Measurements from ENCODE around the gene AATK. TPM values are rescaled to one million over a fixed set of nuclear protein-coding genes. Genes with fewer than 3 reads are reported as not detected.

The AATK gene
- polyA plus RNA-seq, 1 donor (not counting 4 experiments of a cell fraction or from before 2014, with no cell fraction given) = 0.16 TPM

DNA sequence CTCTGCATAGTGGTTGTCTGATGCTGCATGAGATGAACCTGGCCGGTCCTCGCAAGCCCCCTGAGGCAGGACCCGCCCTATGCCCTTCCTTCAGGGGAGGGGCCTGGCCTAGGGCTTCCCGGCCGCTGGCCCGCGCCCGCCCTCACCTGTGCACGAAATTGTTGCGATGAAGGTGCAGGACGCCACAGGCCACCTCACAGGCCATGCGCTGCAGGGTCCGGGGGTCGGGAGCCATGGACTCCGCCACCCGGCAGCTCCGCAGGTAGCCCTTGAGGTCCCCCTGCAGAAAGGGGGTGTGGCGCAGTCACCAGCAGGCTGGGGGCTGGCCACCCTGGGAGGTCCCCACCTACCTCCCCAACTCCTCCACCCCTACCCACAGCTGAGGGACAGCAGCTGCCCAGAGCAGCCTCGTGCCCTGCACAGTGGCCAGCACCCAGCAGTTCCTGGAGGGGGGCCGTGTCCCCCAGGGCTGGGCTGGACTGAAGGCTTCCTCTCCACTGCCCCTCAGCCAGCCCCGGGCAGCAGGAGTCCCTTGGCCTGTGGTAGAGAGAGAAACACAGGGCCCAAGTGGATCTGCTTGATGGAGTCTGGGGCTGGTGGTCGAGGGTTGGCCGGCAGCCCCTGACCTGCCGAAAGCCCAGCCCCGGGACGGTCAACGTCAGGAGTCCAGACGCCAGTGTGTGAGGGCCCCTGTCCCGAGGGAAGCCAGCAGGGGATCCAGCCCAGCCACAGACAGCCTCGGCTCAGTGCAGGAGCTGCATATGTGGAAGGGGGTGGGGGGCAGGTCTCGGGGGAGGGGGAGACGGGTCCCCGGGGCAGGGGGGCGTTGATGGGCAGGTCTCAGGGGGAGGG lies 39.5 kb downstream of the AATK start:
- FAIRE-seq (no peak), DNase-seq (ENCODE audit: low read depth, low spot score) (no peak)
- no peaks in the 10 kb centered on the region for H4K20me1 ChIP-seq (ENCODE audit: control insufficient read depth, extremely low read depth, insufficient read depth, low read length)
- H3K9ac ChIP-seq (ENCODE audit: control insufficient read depth, extremely low read depth, insufficient read depth, low read length) = no peak overlapping the region
- H3K9me1 ChIP-seq (ENCODE audit: control insufficient read depth, extremely low read depth, insufficient read depth, low read length) = no peaks in the 10 kb centered on the region
- no peak overlapping the region for H3K27ac ChIP-seq (ENCODE audit: control insufficient read depth, insufficient read depth, low read length)
- dilution Hi-C loops (cut with MboI; ENCODE audit: extremely low pct_ligation_motif_present, low sequenced_read_pairs) = no loop called here
- H3K79me2 ChIP-seq (ENCODE audit: control insufficient read depth, insufficient read depth, low read length) = no peaks in the 10 kb centered on the region
- H3K4me2 ChIP-seq (ENCODE audit: control insufficient read depth, extremely low read depth, insufficient read depth, low read depth, low read length) = no peak overlapping the region
- peaks cover 4% of the 10 kb centered on the region for H3K4me1 ChIP-seq (ENCODE audit: control insufficient read depth, extremely low read depth, insufficient read depth, low read length)
- no peak overlapping the region for H3K4me3 ChIP-seq (ENCODE audit: control insufficient read depth in 2 of 3, extremely low read depth in 1 of 3, insufficient read depth in 2 of 3, low read depth in 1 of 3, low read length in 3 of 3)
- peaks cover 56% of the 10 kb centered on the region for H3K27me3 ChIP-seq (ENCODE audit: control insufficient read depth, extremely low read depth, insufficient read depth, low read length)
- TF ChIP-seq, protein P1, sequence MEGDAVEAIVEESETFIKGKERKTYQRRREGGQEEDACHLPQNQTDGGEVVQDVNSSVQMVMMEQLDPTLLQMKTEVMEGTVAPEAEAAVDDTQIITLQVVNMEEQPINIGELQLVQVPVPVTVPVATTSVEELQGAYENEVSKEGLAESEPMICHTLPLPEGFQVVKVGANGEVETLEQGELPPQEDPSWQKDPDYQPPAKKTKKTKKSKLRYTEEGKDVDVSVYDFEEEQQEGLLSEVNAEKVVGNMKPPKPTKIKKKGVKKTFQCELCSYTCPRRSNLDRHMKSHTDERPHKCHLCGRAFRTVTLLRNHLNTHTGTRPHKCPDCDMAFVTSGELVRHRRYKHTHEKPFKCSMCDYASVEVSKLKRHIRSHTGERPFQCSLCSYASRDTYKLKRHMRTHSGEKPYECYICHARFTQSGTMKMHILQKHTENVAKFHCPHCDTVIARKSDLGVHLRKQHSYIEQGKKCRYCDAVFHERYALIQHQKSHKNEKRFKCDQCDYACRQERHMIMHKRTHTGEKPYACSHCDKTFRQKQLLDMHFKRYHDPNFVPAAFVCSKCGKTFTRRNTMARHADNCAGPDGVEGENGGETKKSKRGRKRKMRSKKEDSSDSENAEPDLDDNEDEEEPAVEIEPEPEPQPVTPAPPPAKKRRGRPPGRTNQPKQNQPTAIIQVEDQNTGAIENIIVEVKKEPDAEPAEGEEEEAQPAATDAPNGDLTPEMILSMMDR (optimal IDR thresholded peaks at IDR 0.05 in 1 of 3, IDR thresholded peaks at IDR 0.05 in 1 of 3, conservative IDR thresholded peaks at IDR 0.05 in 1 of 3; ENCODE audit: extremely low read depth in 1 of 3, insufficient read depth in 2 of 3, low read length in 3 of 3) = no peak
- no peak for TF ChIP-seq EZH2 (IDR thresholded peaks at IDR 0.05; ENCODE audit: low read length)
- H2AFZ ChIP-seq (ENCODE audit: control insufficient read depth, low read length) = no peak overlapping the region
- no peaks in the 10 kb centered on the region for H3K36me3 ChIP-seq (ENCODE audit: control insufficient read depth in 2 of 2, extremely low read depth in 1 of 2, insufficient read depth in 2 of 2, low read length in 2 of 2)
- no peaks in the 10 kb centered on the region for H3K9me3 ChIP-seq (ENCODE audit: control insufficient read depth, low read depth, low read length)

GRCh38 chr17:81125573-81126081 lies 40.4 kb downstream of the AATK start:
- H3K27me3 ChIP-seq (ENCODE audit: control insufficient read depth, extremely low read depth, insufficient read depth, low read length) = peaks cover 64% of the 10 kb centered on the region
- no peak overlapping the region for H3K27ac ChIP-seq (ENCODE audit: control insufficient read depth, insufficient read depth, low read length)
- H3K9me1 ChIP-seq (ENCODE audit: control insufficient read depth, extremely low read depth, insufficient read depth, low read length) = no peaks in the 10 kb centered on the region
- H3K9me3 ChIP-seq (ENCODE audit: control insufficient read depth, low read depth, low read length) = no peaks in the 10 kb centered on the region
- no peak for TF ChIP-seq EZH2 (IDR thresholded peaks at IDR 0.05; ENCODE audit: low read length)
- TF ChIP-seq, protein P1 (optimal IDR thresholded peaks at IDR 0.05 in 1 of 3, IDR thresholded peaks at IDR 0.05 in 1 of 3, conservative IDR thresholded peaks at IDR 0.05 in 1 of 3; ENCODE audit: extremely low read depth in 1 of 3, insufficient read depth in 2 of 3, low read length in 3 of 3) = no peak
- no peak overlapping the region for H3K4me3 ChIP-seq (ENCODE audit: control insufficient read depth in 2 of 3, extremely low read depth in 1 of 3, insufficient read depth in 2 of 3, low read depth in 1 of 3, low read length in 3 of 3)
- H3K36me3 ChIP-seq (ENCODE audit: control insufficient read depth in 2 of 2, extremely low read depth in 1 of 2, insufficient read depth in 2 of 2, low read length in 2 of 2) = no peaks in the 10 kb centered on the region
- H3K4me2 ChIP-seq (ENCODE audit: control insufficient read depth, extremely low read depth, insufficient read depth, low read depth, low read length) = no peak overlapping the region
- H2AFZ ChIP-seq (ENCODE audit: control insufficient read depth, low read length) = no peak overlapping the region
- no peaks in the 10 kb centered on the region for H3K79me2 ChIP-seq (ENCODE audit: control insufficient read depth, insufficient read depth, low read length)
- H4K20me1 ChIP-seq (ENCODE audit: control insufficient read depth, extremely low read depth, insufficient read depth, low read length) = no peaks in the 10 kb centered on the region
- dilution Hi-C loops (cut with MboI; ENCODE audit: extremely low pct_ligation_motif_present, low sequenced_read_pairs) = no loop called here
- FAIRE-seq = no peak
- H3K4me1 ChIP-seq (ENCODE audit: control insufficient read depth, extremely low read depth, insufficient read depth, low read length) = peaks cover 4% of the 10 kb centered on the region
- no peak for DNase-seq (ENCODE audit: low read depth, low spot score)
- no peak overlapping the region for H3K9ac ChIP-seq (ENCODE audit: control insufficient read depth, extremely low read depth, insufficient read depth, low read length)

All from keratinocyte (primary cell).